OCI-LY7 (cell line): ENCODE results near the gene NGEF. TPM values are rescaled to one million over a fixed set of nuclear protein-coding genes. Genes with fewer than 3 reads are reported as not detected.

Experiments used
- BruUV-seq: library from RNA; stranded (reverse); fragments of 400-500 nt; replicated peaks from 2 replicates; lab custom pipeline; 2021; lab: Mats Ljungman, UMichigan
- CTCF ChIA-PET: fragments of 300-600 bp; sonication (Branson Sonifier 250); formaldehyde crosslinking; loops from one replicate; lab custom pipeline; 2022; ENCODE audit warnings: antibody characterized with exemption; ENCODE audit not compliant: unreplicated experiment; lab: Charles Lee
- POLR2A ChIA-PET: fragments of 300-600 bp; sonication (Branson Sonifier 250); formaldehyde crosslinking; loops from one replicate; lab custom pipeline; 2022; ENCODE audit warnings: antibody characterized with exemption; lab: Charles Lee
- DNase-seq: peaks from one replicate; pipeline ENCODE4 v3.0.0-alpha.2; 2015; ENCODE audit warnings: low spot score
- H2AFZ ChIP-seq: fragments of 200-600 bp; sonication (generic), shearing (Covaris generic); 2 replicates; pipeline ENCODE4 v1.6.1; 2014; ENCODE audit warnings: mild to moderate bottlenecking, antibody characterized with exemption, low read length, moderate library complexity
- H3K27ac ChIP-seq: fragments of 200-600 bp; sonication (generic); 2 replicates; pipeline ENCODE4 v1.5.1; 2014; ENCODE audit warnings: mixed run types, low read depth, mild to moderate bottlenecking, moderate library complexity, low read length, inconsistent platforms; ENCODE audit not compliant: poor library complexity, severe bottlenecking
- H3K36me3 ChIP-seq: fragments of 200-600 bp; sonication (generic); 2 replicates; pipeline ENCODE4 v1.6.1; 2014; ENCODE audit warnings: mild to moderate bottlenecking, antibody characterized with exemption, low read length, moderate library complexity, mixed read lengths; ENCODE audit not compliant: insufficient read depth
- H3K4me1 ChIP-seq: fragments of 200-600 bp; sonication (generic); 2 replicates; pipeline ENCODE4 v1.5.1; 2014; ENCODE audit warnings: mild to moderate bottlenecking, low read length; ENCODE audit not compliant: insufficient read depth, poor library complexity, severe bottlenecking
- H3K4me2 ChIP-seq: fragments of 200-600 bp; sonication (generic); 2 replicates; pipeline ENCODE4 v1.6.1; 2014; ENCODE audit warnings: mild to moderate bottlenecking, low read length
- H3K4me3 ChIP-seq: fragments of 200-600 bp; sonication (generic); 2 replicates; pipeline ENCODE4 v1.5.1; 2014; ENCODE audit warnings: mild to moderate bottlenecking, low read depth, low read length; ENCODE audit not compliant: poor library complexity, severe bottlenecking
- H3K79me2 ChIP-seq: fragments of 200-600 bp; sonication (generic); 2 replicates; pipeline ENCODE4 v1.6.1; 2016; ENCODE audit warnings: low read depth, mild to moderate bottlenecking, low read length, moderate library complexity, mixed read lengths; ENCODE audit not compliant: insufficient read depth
- H3K9me2 ChIP-seq: fragments of 200-600 bp; sonication (generic); 2 replicates; pipeline ENCODE4 v1.6.1; 2016; ENCODE audit warnings: mild to moderate bottlenecking, low read length, mixed read lengths; ENCODE audit not compliant: insufficient read depth
- H3K9me3 ChIP-seq: fragments of 200-600 bp; sonication (generic); 2 replicates; pipeline ENCODE4 v1.6.1; 2014; ENCODE audit warnings: mild to moderate bottlenecking, mixed run types, low read length, mixed read lengths
- H4K20me1 ChIP-seq: fragments of 200-600 bp; sonication (generic); 2 replicates; pipeline ENCODE4 v1.6.1; 2014; ENCODE audit warnings: mild to moderate bottlenecking, antibody characterized with exemption, low read length, moderate library complexity, mixed read lengths; ENCODE audit not compliant: insufficient read depth
- EZH2phosphoT487 ChIP-seq: fragments of 200-600 bp; sonication (generic); IDR thresholded peaks from 2 replicates; pipeline ENCODE4 v1.6.1; 2018; ENCODE audit warnings: low read depth, borderline replicate concordance, mild to moderate bottlenecking, mixed run types, antibody characterized with exemption, low read length, moderate library complexity, mixed read lengths
- intact Hi-C: fragments of 100-400 bp; cut with micrococcal nuclease; formaldehyde crosslinking; loops from one replicate; pipeline ENCODE4 v1.10.0; 2022; ENCODE audit not compliant: unreplicated experiment
- total RNA-seq, 2 experiments: library from RNA; depleted of rRNA in 1 of 2; stranded (reverse); fragments of >200 nt in 1 of 2; shearing (Covaris generic) in 1 of 2; gene quantifications; 2 replicates each; pipeline ENCODE4 v1.2.3, GENCODE V29; 2014 to 2022
- TF ChIP-seq, protein P1 (sequence below): fragments of 200-600 bp; sonication (generic); conservative IDR thresholded peaks from 2 replicates; pipeline ENCODE4 v1.5.1; 2014; ENCODE audit warnings: mild to moderate bottlenecking, antibody characterized with exemption, low read length, moderate library complexity, mixed read lengths

NGEF gene
- total RNA-seq, 2 experiments from 2014 or later, result 0.82 TPM; not detected in 1

DNA sequence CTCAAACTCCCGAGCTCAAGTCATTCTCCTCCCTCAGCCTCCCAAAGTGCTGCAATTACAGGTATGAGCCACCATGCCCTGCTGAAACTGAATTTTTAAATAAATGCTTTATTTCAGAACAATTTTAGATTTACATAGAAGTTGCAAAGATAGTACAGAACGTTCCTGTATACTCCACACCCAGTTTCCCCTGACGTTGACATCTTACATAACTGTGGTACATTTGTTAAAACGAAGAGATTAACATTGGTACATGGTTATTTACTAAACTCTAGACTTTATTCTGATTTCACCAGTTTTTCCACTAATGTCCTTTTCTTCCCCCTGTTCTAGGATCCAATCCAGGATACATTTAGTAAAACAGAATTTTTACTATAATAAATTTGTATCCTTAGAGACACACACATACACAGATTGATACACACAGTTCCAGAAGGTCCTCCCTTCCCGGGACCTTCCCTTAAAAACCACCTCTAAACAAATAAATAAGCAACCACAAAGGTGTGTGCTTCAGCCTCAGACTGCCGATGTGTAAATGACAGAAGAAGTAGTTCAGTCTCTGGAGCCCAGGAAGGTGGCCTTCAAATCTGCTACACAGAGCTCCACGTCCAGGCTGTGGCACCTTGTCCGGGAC is 26.3 kb upstream of the NGEF start:
- DNase-seq, result no peak
- H3K9me2 ChIP-seq, result no peaks in the 10 kb centered on the region
- H4K20me1 ChIP-seq, result no peaks in the 10 kb centered on the region
- no peak overlapping the region for H3K4me2 ChIP-seq
- no peaks in the 10 kb centered on the region for H3K9me3 ChIP-seq
- H3K79me2 ChIP-seq, result no peaks in the 10 kb centered on the region
- CTCF ChIA-PET, result no interaction called here
- H3K4me1 ChIP-seq, result no peaks in the 10 kb centered on the region
- POLR2A ChIA-PET, result interaction anchor here (0.7 kb wide), 1 partner anchor 8 kb away, joined by 7 read pairs; no protein-coding TSS in a partner anchor
- H2AFZ ChIP-seq, result no peak overlapping the region
- intact Hi-C loops, result no loop called here
- BruUV-seq, result no TSS peak
- TF ChIP-seq, protein P1, sequence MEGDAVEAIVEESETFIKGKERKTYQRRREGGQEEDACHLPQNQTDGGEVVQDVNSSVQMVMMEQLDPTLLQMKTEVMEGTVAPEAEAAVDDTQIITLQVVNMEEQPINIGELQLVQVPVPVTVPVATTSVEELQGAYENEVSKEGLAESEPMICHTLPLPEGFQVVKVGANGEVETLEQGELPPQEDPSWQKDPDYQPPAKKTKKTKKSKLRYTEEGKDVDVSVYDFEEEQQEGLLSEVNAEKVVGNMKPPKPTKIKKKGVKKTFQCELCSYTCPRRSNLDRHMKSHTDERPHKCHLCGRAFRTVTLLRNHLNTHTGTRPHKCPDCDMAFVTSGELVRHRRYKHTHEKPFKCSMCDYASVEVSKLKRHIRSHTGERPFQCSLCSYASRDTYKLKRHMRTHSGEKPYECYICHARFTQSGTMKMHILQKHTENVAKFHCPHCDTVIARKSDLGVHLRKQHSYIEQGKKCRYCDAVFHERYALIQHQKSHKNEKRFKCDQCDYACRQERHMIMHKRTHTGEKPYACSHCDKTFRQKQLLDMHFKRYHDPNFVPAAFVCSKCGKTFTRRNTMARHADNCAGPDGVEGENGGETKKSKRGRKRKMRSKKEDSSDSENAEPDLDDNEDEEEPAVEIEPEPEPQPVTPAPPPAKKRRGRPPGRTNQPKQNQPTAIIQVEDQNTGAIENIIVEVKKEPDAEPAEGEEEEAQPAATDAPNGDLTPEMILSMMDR, result no peak
- no peak for TF ChIP-seq EZH2phosphoT487
- no peak overlapping the region for H3K4me3 ChIP-seq
- H3K36me3 ChIP-seq, result no peaks in the 10 kb centered on the region
- no peak overlapping the region for H3K27ac ChIP-seq

GRCh38 chr2:233037078-233037477 is 24.0 kb upstream of the NGEF start:
- Histone ChIP-seq H2AFZ (no peak overlapping the region), H3K4me2 (no peak overlapping the region), H3K4me3 (no peak overlapping the region), H3K9me2 (no peaks in the 10 kb centered on the region), H3K9me3 (no peaks in the 10 kb centered on the region), H3K4me1 (no peaks in the 10 kb centered on the region), H3K27ac (no peak overlapping the region), H3K79me2 (no peaks in the 10 kb centered on the region), H4K20me1 (no peaks in the 10 kb centered on the region), H3K36me3 (no peaks in the 10 kb centered on the region)
- no peak for TF ChIP-seq EZH2phosphoT487
- TF ChIP-seq, protein P1, result no peak
- ChIA-PET POLR2A (interaction anchor here (1.6 kb wide), 1 partner anchor 11 kb away, joined by 3 read pairs; no protein-coding TSS in a partner anchor), CTCF (no interaction called here)
- no TSS peak for BruUV-seq
- no peak for DNase-seq
- intact Hi-C loops, result no loop called here

DNA sequence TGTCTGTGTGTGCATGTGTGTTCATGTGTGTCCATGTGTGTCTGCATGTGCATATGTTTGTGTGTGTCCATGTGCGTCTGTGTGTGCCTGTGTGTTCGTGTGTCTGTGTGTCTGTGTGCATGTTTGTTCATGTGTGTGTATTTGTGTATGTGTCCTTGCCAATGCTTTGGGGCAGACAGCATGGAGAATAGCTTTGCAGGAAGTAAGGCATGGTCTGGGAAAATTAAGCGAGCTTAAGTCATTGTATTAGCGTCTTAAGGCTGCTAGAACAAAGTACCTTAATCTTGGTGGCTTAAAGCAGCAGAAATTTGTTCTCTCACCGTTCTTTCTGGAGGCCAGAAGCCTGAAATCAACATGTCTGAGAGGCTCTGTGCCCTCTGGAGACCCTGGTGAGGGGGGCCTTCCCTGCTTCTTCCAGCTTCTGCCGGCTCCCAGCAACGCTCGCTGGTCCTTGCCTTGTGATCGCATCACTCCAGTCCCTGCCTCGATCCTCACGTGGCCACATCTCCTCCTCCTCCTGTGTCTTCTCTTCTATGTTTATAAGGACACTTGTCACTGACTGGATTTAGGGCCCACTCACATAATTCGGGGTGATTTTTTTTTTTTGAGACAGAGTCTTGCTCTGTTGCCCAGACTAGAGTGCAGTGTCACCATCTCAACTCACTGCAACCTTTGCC is 23.2 kb upstream of the NGEF start:
- ChIA-PET POLR2A (interaction anchor here (1.6 kb wide), 1 partner anchor 12 kb away, joined by 3 read pairs; no protein-coding TSS in a partner anchor), CTCF (no interaction called here)
- no peak for DNase-seq
- TF ChIP-seq, protein P1, result no peak
- TF ChIP-seq EZH2phosphoT487, result no peak
- H4K20me1 ChIP-seq, result no peaks in the 10 kb centered on the region
- intact Hi-C loops, result no loop called here
- no peaks in the 10 kb centered on the region for H3K36me3 ChIP-seq
- no peak overlapping the region for H3K4me2 ChIP-seq
- no peak overlapping the region for H3K27ac ChIP-seq
- no peaks in the 10 kb centered on the region for H3K4me1 ChIP-seq
- H3K9me3 ChIP-seq, result no peaks in the 10 kb centered on the region
- no TSS peak for BruUV-seq
- no peak overlapping the region for H3K4me3 ChIP-seq
- no peaks in the 10 kb centered on the region for H3K9me2 ChIP-seq
- H2AFZ ChIP-seq, result no peak overlapping the region
- no peaks in the 10 kb centered on the region for H3K79me2 ChIP-seq
